K562 (cell line): ENCODE results near the gene RESP18. TPM values are rescaled to one million over a fixed set of nuclear protein-coding genes. Genes with fewer than 3 reads are reported as not detected.

Experiments used
- CREB1 ChIP-seq, 2 experiments: sonication (generic) in 1 of 2; formaldehyde crosslinking in 1 of 2; IDR thresholded peaks; 2 replicates each; pipeline versions ENCODE4 v1.6.1 to v1.8.0; 2012 to 2022; ENCODE audit warnings: inconsistent platforms in 1 of 2, mild to moderate bottlenecking in 1 of 2, missing genetic modification reagents in 1 of 2, moderate library complexity in 1 of 2
- CREB3L1 ChIP-seq: fragments of 450-650 bp; IDR thresholded peaks from 2 replicates; pipeline ENCODE4 v1.6.1; 2014; ENCODE audit warnings: low read depth, mild to moderate bottlenecking, moderate library complexity, borderline replicate concordance
- GMEB1 ChIP-seq: fragments of 250-450 bp; sonication (Bioruptor Pico); IDR thresholded peaks from 2 replicates; pipeline ENCODE4 v1.4.0; 2020; ENCODE audit warnings: mild to moderate bottlenecking
- HES1 ChIP-seq: fragments of 450-650 bp; IDR thresholded peaks from 2 replicates; pipeline ENCODE4 v1.6.1; 2016; ENCODE audit warnings: low read depth, mild to moderate bottlenecking, moderate library complexity
- KLF1 ChIP-seq: fragments of 450-650 bp; IDR thresholded peaks from 2 replicates; pipeline ENCODE4 v1.6.1; 2016; ENCODE audit warnings: missing genetic modification characterization, missing compliant biosample characterization
- OTX1 ChIP-seq: fragments of 450-650 bp; formaldehyde crosslinking; IDR thresholded peaks from 2 replicates; pipeline ENCODE4 v1.4.0; 2022; ENCODE audit warnings: mild to moderate bottlenecking
- TCFL5 ChIP-seq: fragments of 250-450 bp; sonication (Bioruptor Pico); conservative IDR thresholded peaks from 2 replicates; pipeline ENCODE4 v1.6.1; 2021; ENCODE audit warnings: mild to moderate bottlenecking, moderate library complexity, matching md5 sums
- ZFP36 ChIP-seq: fragments of 150-350 bp; IDR thresholded peaks from 2 replicates; pipeline ENCODE4 v1.6.1; 2018; ENCODE audit warnings: low read length, low read depth; ENCODE audit not compliant: partially characterized antibody
- ZNF239 ChIP-seq: fragments of 250-450 bp; sonication (Bioruptor Pico); IDR thresholded peaks from 2 replicates; pipeline ENCODE4 v1.4.0; 2020; ENCODE audit warnings: mild to moderate bottlenecking
- ZNF282 ChIP-seq: sonication (generic); formaldehyde crosslinking; IDR thresholded peaks from 2 replicates; pipeline ENCODE4 v1.8.1; 2023; ENCODE audit warnings: missing genetic modification reagents
- polyA plus RNA-seq, 8 experiments: library from polyadenylated mRNA; depleted of rRNA in 4 of 8; stranded (reverse) in 5 of 8; unstranded in 3 of 8; fragments of >200 nt; fragmentation: Nextera tagmentation in 2 of 8; fragmentation: Illumina TruSeq in 1 of 8; extraction: Ambion mirVana in 2 of 8; extraction: Trizol in 1 of 8; gene quantifications; 2 replicates each; pipeline versions ENCODE4 v1.2.1 to v1.2.3, GENCODE V29; 2011 to 2014; ENCODE audit warnings: inconsistent platforms in 1 of 8, missing spikeins in 1 of 8
- total RNA-seq, 7 experiments: library from RNA; depleted of rRNA in 6 of 7; stranded (reverse); fragments of >200 nt in 6 of 7; fragmentation: Illumina TruSeq in 2 of 7; extraction: Trizol in 2 of 7; gene quantifications; 2 replicates each; pipeline versions ENCODE4 v1.2.1 to v1.2.3, GENCODE V29; 2011 to 2021; ENCODE audit warnings: low replicate concordance in 1 of 7
- TF ChIP-seq, protein P1 (sequence below), 2 experiments: fragments of 450-650 bp; formaldehyde crosslinking in 1 of 2; IDR thresholded peaks; 2 replicates each; pipeline versions ENCODE4 v1.4.0 to v1.6.1; 2014 to 2020; ENCODE audit warnings: mild to moderate bottlenecking in 2 of 2, borderline replicate concordance in 1 of 2, low read depth in 1 of 2
- TF ChIP-seq, protein P2 (sequence below): sonication (generic); formaldehyde crosslinking; IDR thresholded peaks from 2 replicates; pipeline ENCODE4 v1.9.0; 2022; ENCODE audit warnings: mild to moderate bottlenecking, missing genetic modification reagents

RESP18 gene
- total and polyA plus RNA-seq, 9 of the 15 experiments (the other 6 are each of a cell fraction or from before 2014, with no cell fraction given), result not detected

DNA sequence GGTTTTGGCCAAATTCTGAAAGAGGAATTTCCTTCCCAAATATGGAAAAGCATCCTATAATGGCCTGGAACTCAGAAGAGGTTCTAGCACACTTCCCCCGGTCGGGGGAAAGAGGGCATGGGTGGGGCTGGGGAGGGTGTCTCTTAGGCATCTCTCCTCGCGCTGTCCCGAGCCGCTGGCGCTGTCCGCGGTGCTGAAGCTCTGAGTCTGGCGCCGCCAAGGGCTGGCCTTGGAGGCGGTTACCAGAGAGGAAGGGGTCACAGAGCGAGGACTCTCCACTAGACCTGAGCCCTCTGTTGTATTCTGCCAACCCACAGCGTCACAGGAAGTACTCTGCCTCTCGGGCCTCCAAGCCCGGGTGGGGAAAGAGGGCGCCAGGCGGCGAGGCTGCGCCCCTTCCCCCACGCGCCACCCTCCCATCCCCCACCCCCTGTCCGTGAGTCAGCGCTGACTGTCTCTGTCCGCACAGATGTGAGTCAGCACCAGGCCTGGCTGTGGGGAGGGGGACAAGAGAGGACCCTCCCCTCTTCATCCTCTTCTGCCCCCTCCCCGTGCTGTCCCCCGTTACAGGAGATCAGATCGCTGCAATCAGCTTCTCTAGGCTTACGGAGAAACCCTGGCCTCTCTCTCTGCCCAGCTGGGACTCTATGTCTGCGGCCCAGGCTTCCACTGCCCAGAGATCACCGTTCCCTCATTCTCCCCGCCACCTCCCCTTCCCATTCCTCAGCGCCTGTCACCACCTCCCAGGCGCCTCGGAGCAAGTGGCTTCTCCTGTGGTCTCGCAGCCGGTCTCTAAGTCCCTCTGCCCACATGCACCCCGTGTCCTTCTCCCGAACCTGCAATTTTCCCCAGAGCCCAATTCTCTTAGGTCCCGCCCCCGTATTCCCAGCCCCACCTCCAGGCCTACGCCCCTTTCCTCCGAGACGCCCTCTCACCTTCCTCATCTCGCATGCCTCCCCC is 24.1 kb downstream of the RESP18 start (continued):
- TF ChIP-seq, protein P1, sequence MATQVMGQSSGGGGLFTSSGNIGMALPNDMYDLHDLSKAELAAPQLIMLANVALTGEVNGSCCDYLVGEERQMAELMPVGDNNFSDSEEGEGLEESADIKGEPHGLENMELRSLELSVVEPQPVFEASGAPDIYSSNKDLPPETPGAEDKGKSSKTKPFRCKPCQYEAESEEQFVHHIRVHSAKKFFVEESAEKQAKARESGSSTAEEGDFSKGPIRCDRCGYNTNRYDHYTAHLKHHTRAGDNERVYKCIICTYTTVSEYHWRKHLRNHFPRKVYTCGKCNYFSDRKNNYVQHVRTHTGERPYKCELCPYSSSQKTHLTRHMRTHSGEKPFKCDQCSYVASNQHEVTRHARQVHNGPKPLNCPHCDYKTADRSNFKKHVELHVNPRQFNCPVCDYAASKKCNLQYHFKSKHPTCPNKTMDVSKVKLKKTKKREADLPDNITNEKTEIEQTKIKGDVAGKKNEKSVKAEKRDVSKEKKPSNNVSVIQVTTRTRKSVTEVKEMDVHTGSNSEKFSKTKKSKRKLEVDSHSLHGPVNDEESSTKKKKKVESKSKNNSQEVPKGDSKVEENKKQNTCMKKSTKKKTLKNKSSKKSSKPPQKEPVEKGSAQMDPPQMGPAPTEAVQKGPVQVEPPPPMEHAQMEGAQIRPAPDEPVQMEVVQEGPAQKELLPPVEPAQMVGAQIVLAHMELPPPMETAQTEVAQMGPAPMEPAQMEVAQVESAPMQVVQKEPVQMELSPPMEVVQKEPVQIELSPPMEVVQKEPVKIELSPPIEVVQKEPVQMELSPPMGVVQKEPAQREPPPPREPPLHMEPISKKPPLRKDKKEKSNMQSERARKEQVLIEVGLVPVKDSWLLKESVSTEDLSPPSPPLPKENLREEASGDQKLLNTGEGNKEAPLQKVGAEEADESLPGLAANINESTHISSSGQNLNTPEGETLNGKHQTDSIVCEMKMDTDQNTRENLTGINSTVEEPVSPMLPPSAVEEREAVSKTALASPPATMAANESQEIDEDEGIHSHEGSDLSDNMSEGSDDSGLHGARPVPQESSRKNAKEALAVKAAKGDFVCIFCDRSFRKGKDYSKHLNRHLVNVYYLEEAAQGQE (IDR thresholded peaks at IDR 0.05; ENCODE audit: borderline replicate concordance), result peak; percentile 99
- TF ChIP-seq, protein P1 (CRISPR knock-in tag; IDR thresholded peaks at IDR 0.05; ENCODE audit: low read depth), result peak; percentile 99
- TF ChIP-seq ZNF282 (CRISPR knock-in tag), result no peak
- TF ChIP-seq KLF1 (tag), result no peak
- TF ChIP-seq HES1, result no peak
- TF ChIP-seq TCFL5 (CRISPR knock-in tag), result no peak
- no peak for TF ChIP-seq OTX1
- TF ChIP-seq ZNF239, result no peak
- TF ChIP-seq, protein P2, sequence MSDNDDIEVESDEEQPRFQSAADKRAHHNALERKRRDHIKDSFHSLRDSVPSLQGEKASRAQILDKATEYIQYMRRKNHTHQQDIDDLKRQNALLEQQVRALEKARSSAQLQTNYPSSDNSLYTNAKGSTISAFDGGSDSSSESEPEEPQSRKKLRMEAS (CRISPR knock-in tag), result 0 out of 2 replicates have a peak, but pooled peaks have one; percentile 20
- no peak for TF ChIP-seq CREB3L1
- no peak for TF ChIP-seq ZFP36
- peak; percentile 8; the same call in 1 of the 2 replicates for TF ChIP-seq CREB1 (IDR thresholded peaks at IDR 0.05)
- TF ChIP-seq CREB1 (CRISPR knock-in tag; IDR thresholded peaks at IDR 0.05), result peak; percentile 40; the same call in 1 of the 2 replicates
- no peak for TF ChIP-seq GMEB1 (CRISPR knock-in tag)
